K562 (cell line): ENCODE measurements around the gene HS2ST1. TPM values are rescaled to one million over a fixed set of nuclear protein-coding genes. Genes with fewer than 3 reads are reported as not detected.

Experiments
- ARHGAP35 ChIP-seq: fragments of 450-650 bp; IDR thresholded peaks from 2 replicates; pipeline ENCODE4 v1.6.1; 2018; ENCODE audit not compliant: partially characterized antibody
- CBX5 ChIP-seq: IDR thresholded peaks from 2 replicates; pipeline ENCODE4 v1.6.1; 2014; ENCODE audit warnings: low read depth, borderline replicate concordance
- DACH1 ChIP-seq: fragments of 450-650 bp; IDR thresholded peaks from 2 replicates; pipeline ENCODE4 v1.6.1; 2018; ENCODE audit not compliant: partially characterized antibody
- DEAF1 ChIP-seq: fragments of 450-650 bp; formaldehyde crosslinking; IDR thresholded peaks from 2 replicates; pipeline ENCODE4 v1.4.0; 2020; ENCODE audit warnings: mild to moderate bottlenecking, moderate library complexity
- EHMT2 ChIP-seq: fragments of 450-650 bp; IDR thresholded peaks from 2 replicates; pipeline ENCODE4 v1.6.1; 2018; ENCODE audit warnings: antibody characterized with exemption
- ETV1 ChIP-seq: fragments of 450-650 bp; conservative IDR thresholded peaks from 2 replicates; pipeline ENCODE4 v1.6.1; 2016; ENCODE audit warnings: missing genetic modification characterization, control low read depth, low read depth, missing compliant biosample characterization
- HDAC6 ChIP-seq: IDR thresholded peaks from 2 replicates; pipeline ENCODE4 v1.6.1; 2012; ENCODE audit warnings: low read depth, mild to moderate bottlenecking, control low read depth, inconsistent platforms, low read length, moderate library complexity
- KDM5B ChIP-seq: fragments of 200-600 bp; sonication (generic); IDR thresholded peaks from 2 replicates; pipeline ENCODE4 v1.6.1; 2012; ENCODE audit warnings: low read depth, mild to moderate bottlenecking, moderate library complexity, low read length, control low read depth, inconsistent platforms; ENCODE audit not compliant: insufficient replicate concordance
- KLF10 ChIP-seq: fragments of 250-450 bp; sonication (Bioruptor Pico); IDR thresholded peaks from 2 replicates; pipeline ENCODE4 v1.6.1; 2021; ENCODE audit warnings: matching md5 sums
- LARP7 ChIP-seq: fragments of 450-650 bp; IDR thresholded peaks from 2 replicates; pipeline ENCODE4 v1.6.1; 2016
- NFXL1 ChIP-seq: fragments of 450-650 bp; formaldehyde crosslinking; IDR thresholded peaks from 2 replicates; pipeline ENCODE4 v1.4.0; 2021; ENCODE audit warnings: mild to moderate bottlenecking
- PRPF4 ChIP-seq: fragments of 200-400 bp; formaldehyde crosslinking; IDR thresholded peaks from one replicate; pipeline ENCODE4 v1.6.1; 2017; ENCODE audit warnings: low read length, low read depth, mild to moderate bottlenecking; ENCODE audit not compliant: insufficient read depth, poor library complexity, severe bottlenecking
- SMAD3 ChIP-seq: fragments of 450-650 bp; formaldehyde crosslinking; conservative IDR thresholded peaks from 2 replicates; pipeline ENCODE4 v1.4.0; 2020; ENCODE audit warnings: mild to moderate bottlenecking
- ZBTB26 ChIP-seq: fragments of 450-650 bp; formaldehyde crosslinking; IDR thresholded peaks from 2 replicates; pipeline ENCODE4 v1.4.0; 2022; ENCODE audit warnings: missing genetic modification characterization
- ZNF408 ChIP-seq: fragments of 250-450 bp; sonication (Bioruptor Pico); IDR thresholded peaks from 2 replicates; pipeline ENCODE4 v1.4.0; 2020; ENCODE audit warnings: low read depth, mild to moderate bottlenecking, moderate library complexity
- ZNF695 ChIP-seq: fragments of 450-650 bp; formaldehyde crosslinking; IDR thresholded peaks from 2 replicates; pipeline ENCODE4 v1.4.0; 2020; ENCODE audit warnings: mild to moderate bottlenecking, moderate library complexity
- polyA plus RNA-seq, 8 experiments: library from polyadenylated mRNA; depleted of rRNA in 4 of 8; stranded (reverse) in 5 of 8; unstranded in 3 of 8; fragments of >200 nt; fragmentation: Nextera tagmentation in 2 of 8; fragmentation: Illumina TruSeq in 1 of 8; extraction: Ambion mirVana in 2 of 8; extraction: Trizol in 1 of 8; gene quantifications; 2 replicates each; pipeline versions ENCODE4 v1.2.1 to v1.2.3, GENCODE V29; 2011 to 2014; ENCODE audit warnings: inconsistent platforms in 1 of 8, missing spikeins in 1 of 8
- total RNA-seq, 7 experiments: library from RNA; depleted of rRNA in 6 of 7; stranded (reverse); fragments of >200 nt in 6 of 7; fragmentation: Illumina TruSeq in 2 of 7; extraction: Trizol in 2 of 7; gene quantifications; 2 replicates each; pipeline versions ENCODE4 v1.2.1 to v1.2.3, GENCODE V29; 2011 to 2021; ENCODE audit warnings: low replicate concordance in 1 of 7
- TF ChIP-seq, protein P1 (sequence below): fragments of 450-650 bp; formaldehyde crosslinking; IDR thresholded peaks from 2 replicates; pipeline ENCODE4 v1.4.0; 2020; ENCODE audit warnings: mild to moderate bottlenecking
- TF ChIP-seq, protein P2 (sequence below): fragments of 250-450 bp; sonication (Bioruptor Pico); IDR thresholded peaks from 2 replicates; pipeline ENCODE4 v1.5.0; 2021; ENCODE audit warnings: mild to moderate bottlenecking, borderline replicate concordance
- TF ChIP-seq, protein P3 (sequence below), 3 experiments: fragments of 200-800 bp in 1 of 3; fragments of 250-450 bp in 1 of 3; fragments of 450-650 bp in 1 of 3; sonication (Bioruptor Pico) in 1 of 3; sonication (Bioruptor generic) in 1 of 3; formaldehyde crosslinking in 1 of 3; IDR thresholded peaks; 2 replicates each; pipeline versions ENCODE4 v1.6.1 to v1.8.0; 2016 to 2022; ENCODE audit warnings: mild to moderate bottlenecking in 2 of 3, missing genetic modification characterization in 2 of 3, missing compliant biosample characterization in 1 of 3, moderate library complexity in 1 of 3

Gene HS2ST1
- total and polyA plus RNA-seq, 9 of the 15 experiments (the other 6 are each of a cell fraction or from before 2014, with no cell fraction given): 7.7 to 43.3 (median 25.8) TPM

DNA sequence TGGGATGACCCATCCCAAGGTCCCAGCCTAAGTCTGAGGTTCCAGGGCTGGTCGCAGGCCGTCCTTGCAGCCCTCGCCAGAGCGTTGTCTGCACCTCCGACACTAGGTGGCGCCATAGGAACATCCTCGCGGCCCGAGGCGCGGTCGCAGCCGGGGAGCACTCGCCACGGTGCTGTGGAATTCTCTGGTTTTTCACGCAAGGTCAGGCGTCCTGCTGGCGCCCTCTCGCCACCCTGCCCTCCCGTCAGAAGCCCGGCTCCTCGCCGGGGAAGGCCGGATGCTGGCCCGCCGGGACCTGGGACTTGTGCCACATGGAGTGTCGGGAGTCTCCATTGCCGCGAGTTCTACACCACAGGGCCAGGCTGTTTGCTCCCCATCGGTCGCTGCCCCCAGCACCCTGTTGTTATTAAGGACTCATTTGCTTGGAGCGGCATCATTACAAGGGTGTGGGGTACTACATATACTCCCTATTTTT, 217.4 kb downstream of the HS2ST1 start (continued):
- TF ChIP-seq, protein P1, sequence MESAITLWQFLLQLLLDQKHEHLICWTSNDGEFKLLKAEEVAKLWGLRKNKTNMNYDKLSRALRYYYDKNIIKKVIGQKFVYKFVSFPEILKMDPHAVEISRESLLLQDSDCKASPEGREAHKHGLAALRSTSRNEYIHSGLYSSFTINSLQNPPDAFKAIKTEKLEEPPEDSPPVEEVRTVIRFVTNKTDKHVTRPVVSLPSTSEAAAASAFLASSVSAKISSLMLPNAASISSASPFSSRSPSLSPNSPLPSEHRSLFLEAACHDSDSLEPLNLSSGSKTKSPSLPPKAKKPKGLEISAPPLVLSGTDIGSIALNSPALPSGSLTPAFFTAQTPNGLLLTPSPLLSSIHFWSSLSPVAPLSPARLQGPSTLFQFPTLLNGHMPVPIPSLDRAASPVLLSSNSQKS (CRISPR knock-in tag): no peak
- TF ChIP-seq DEAF1 (peak; percentile 70), ZNF695 (CRISPR knock-in tag) (no peak), DACH1 (no peak), SMAD3 (CRISPR knock-in tag) (no peak), LARP7 (no peak), PRPF4 (no peak), HDAC6 (no peak), ETV1 (tag) (no peak), CBX5 (peak; percentile 47; the same call in 1 of the 2 replicates), ZNF408 (CRISPR knock-in tag) (no peak), NFXL1 (CRISPR knock-in tag) (no peak), KDM5B (no peak), ZBTB26 (no peak), ARHGAP35 (no peak), KLF10 (no peak), EHMT2 (no peak)
- TF ChIP-seq, protein P2, sequence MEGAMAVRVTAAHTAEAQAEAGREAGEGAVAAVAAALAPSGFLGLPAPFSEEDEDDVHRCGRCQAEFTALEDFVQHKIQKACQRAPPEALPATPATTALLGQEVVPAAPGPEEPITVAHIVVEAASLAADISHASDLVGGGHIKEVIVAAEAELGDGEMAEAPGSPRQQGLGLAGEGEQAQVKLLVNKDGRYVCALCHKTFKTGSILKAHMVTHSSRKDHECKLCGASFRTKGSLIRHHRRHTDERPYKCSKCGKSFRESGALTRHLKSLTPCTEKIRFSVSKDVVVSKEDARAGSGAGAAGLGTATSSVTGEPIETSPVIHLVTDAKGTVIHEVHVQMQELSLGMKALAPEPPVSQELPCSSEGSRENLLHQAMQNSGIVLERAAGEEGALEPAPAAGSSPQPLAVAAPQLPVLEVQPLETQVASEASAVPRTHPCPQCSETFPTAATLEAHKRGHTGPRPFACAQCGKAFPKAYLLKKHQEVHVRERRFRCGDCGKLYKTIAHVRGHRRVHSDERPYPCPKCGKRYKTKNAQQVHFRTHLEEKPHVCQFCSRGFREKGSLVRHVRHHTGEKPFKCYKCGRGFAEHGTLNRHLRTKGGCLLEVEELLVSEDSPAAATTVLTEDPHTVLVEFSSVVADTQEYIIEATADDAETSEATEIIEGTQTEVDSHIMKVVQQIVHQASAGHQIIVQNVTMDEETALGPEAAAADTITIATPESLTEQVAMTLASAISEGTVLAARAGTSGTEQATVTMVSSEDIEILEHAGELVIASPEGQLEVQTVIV (CRISPR knock-in tag): no peak
- TF ChIP-seq, protein P3, sequence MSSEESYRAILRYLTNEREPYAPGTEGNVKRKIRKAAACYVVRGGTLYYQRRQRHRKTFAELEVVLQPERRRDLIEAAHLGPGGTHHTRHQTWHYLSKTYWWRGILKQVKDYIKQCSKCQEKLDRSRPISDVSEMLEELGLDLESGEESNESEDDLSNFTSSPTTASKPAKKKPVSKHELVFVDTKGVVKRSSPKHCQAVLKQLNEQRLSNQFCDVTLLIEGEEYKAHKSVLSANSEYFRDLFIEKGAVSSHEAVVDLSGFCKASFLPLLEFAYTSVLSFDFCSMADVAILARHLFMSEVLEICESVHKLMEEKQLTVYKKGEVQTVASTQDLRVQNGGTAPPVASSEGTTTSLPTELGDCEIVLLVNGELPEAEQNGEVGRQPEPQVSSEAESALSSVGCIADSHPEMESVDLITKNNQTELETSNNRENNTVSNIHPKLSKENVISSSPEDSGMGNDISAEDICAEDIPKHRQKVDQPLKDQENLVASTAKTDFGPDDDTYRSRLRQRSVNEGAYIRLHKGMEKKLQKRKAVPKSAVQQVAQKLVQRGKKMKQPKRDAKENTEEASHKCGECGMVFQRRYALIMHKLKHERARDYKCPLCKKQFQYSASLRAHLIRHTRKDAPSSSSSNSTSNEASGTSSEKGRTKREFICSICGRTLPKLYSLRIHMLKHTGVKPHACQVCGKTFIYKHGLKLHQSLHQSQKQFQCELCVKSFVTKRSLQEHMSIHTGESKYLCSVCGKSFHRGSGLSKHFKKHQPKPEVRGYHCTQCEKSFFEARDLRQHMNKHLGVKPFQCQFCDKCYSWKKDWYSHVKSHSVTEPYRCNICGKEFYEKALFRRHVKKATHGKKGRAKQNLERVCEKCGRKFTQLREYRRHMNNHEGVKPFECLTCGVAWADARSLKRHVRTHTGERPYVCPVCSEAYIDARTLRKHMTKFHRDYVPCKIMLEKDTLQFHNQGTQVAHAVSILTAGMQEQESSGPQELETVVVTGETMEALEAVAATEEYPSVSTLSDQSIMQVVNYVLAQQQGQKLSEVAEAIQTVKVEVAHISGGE (CRISPR knock-in tag; IDR thresholded peaks at IDR 0.05): no peak
